Naive thymus-derived CD8-positive, alpha-beta T cell (primary cell): Measurements from ENCODE around the gene IPO5. TPM values are rescaled to one million over a fixed set of nuclear protein-coding genes. Genes with fewer than 3 reads are reported as not detected.
A peak's percentile ranks its signal among the peaks of the same experiment; 100 is the strongest.
"Not testable (repeated sequence)": the region's sequence is repeated elsewhere in the genome, so short reads cannot be mapped to it uniquely, and the experiment has no call there.

Source experiments
- ATAC-seq, 2 donors: fragments of 150-1000 bp; cut with Tn5 transposase in 1 of 2; sonication (Bioruptor Pico), chemical (Tn5 transposase) in 1 of 2; 1 replicate in 1 of 2; 2 replicates in 1 of 2; pipeline ENCODE4 v1.10.0; 2021; ENCODE audit warnings: mild to moderate bottlenecking in 2 of 2, moderate library complexity in 2 of 2
- POLR2A ChIA-PET: fragments of 350-600 bp; sonication (Branson Sonifier 250); formaldehyde crosslinking; loops from one replicate; lab custom pipeline; 2021; ENCODE audit warnings: antibody characterized with exemption; lab: Charles Lee
- DNase-seq, 10 donors: peaks; one replicate each; pipeline versions ENCODE4 v3.0.0 to v3.0.0-alpha.2; 2020 to 2022
- H3K27ac Mint-ChIP-seq, 10 donors: one replicate each; pipeline ENCODE4 v1.8.0; 2020 to 2022; ENCODE audit warnings: mild to moderate bottlenecking in 10 of 10, mixed read lengths in 10 of 10, moderate library complexity in 4 of 10, inconsistent platforms in 1 of 10
- H3K27me3 Mint-ChIP-seq, 5 donors: one replicate each; pipeline ENCODE4 v1.8.0; 2021 to 2022; ENCODE audit warnings: mixed read lengths in 5 of 5
- H3K36me3 Mint-ChIP-seq, 3 donors: one replicate each; pipeline ENCODE4 v1.8.0; 2020 to 2022; ENCODE audit warnings: mixed read lengths in 3 of 3, mild to moderate bottlenecking in 2 of 3, inconsistent platforms in 1 of 3
- H3K4me1 Mint-ChIP-seq, 4 donors: one replicate each; pipeline ENCODE4 v1.8.0; 2021 to 2022; ENCODE audit warnings: mixed read lengths in 4 of 4
- H3K4me3 Mint-ChIP-seq, 10 donors: one replicate each; pipeline ENCODE4 v1.8.0; 2020 to 2022; ENCODE audit warnings: mild to moderate bottlenecking in 10 of 10, mixed read lengths in 10 of 10, moderate library complexity in 6 of 10, inconsistent platforms in 1 of 10
- H3K9me3 Mint-ChIP-seq, 9 donors: one replicate each; pipeline ENCODE4 v1.8.0; 2020 to 2022; ENCODE audit warnings: mixed read lengths in 9 of 9, mild to moderate bottlenecking in 3 of 9, inconsistent platforms in 1 of 9, moderate library complexity in 1 of 9
- polyA plus RNA-seq, 3 donors: library from polyadenylated mRNA; unstranded; fragments of 300-500 nt; fragmentation: Illumina TruSeq; gene quantifications; one replicate each; pipeline ENCODE4 v1.2.3, GENCODE V29; 2021
- total RNA-seq, 8 experiments: library from RNA in 2 of 8; stranded (reverse) in 2 of 8; gene quantifications; one replicate each; pipeline ENCODE4 v1.2.3 and lab custom pipeline; 2021 to 2026

Gene IPO5
- total and polyA plus RNA-seq, 5 experiments from 2014 or later, result 33.1 to 94.1 (median 38.8) TPM

- peaks cover 20 to 64% (median 28%) of the 10 kb centered on the region in 5 donors for H3K27me3 Mint-ChIP-seq
These were observed 18.9 kb upstream of the IPO5 start for GRCh38 chr13:97934590-97934989.

DNA sequence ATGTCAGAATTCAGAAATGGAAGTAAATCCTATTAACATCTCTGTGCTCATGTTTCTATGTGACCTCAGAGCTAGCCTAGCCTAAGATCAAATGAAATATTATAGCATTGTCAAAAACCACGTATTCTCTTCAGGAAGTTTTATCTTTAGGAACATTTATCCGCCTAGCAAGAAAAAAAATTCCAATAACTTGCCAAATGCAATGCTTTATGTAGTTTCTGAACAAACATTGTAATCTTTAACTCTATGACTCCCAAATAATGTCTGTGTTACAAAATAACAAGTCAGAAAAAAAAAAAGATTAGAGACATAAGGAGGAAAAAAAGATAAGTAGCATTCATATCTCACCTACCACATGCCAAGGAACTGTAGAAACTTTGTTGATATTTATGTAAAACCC, 18.4 kb upstream of the IPO5 start:
- Mint-ChIP-seq H3K9me3 (no peaks in the 10 kb centered on the region), H3K4me1 (no peaks in the 10 kb centered on the region), H3K27me3 (peaks cover 23 to 69% (median 31%) of the 10 kb centered on the region in 5 donors), H3K36me3 (no peaks in the 10 kb centered on the region), H3K4me3 (no peak overlapping the region), H3K27ac (no peak overlapping the region)
- no peak for ATAC-seq
- POLR2A ChIA-PET, result no interaction called here
- no peak for DNase-seq

More at GRCh38 chr13:97934590-97934989, 18.9 kb upstream of the IPO5 start:
- ATAC-seq (no peak), DNase-seq (no peak)
- POLR2A ChIA-PET, result no interaction called here
- H3K4me3 Mint-ChIP-seq, result no peak overlapping the region
- no peak overlapping the region for H3K27ac Mint-ChIP-seq
- no peaks in the 10 kb centered on the region for H3K9me3 Mint-ChIP-seq
- no peaks in the 10 kb centered on the region for H3K4me1 Mint-ChIP-seq
- H3K36me3 Mint-ChIP-seq, result no peaks in the 10 kb centered on the region

DNA sequence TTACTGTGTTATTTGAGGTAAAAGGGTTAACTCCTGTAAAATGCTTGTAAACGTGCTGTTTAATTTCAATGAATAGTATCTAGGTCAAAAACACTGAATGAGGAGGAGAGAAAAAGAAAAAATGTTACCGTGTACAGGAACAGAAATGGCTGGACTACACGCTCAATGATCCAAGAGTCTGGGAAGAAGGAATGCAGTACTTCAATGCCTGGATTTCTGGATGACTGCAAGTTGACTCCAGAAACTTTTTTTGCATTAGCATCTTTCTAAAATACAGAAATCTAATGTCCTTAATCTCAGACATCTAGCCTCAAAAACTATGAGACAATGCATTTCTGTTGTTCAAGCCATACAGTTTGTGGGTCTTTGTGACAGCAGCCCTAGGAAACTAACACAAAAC, 17.4 kb upstream of the IPO5 start:
- no peaks in the 10 kb centered on the region for H3K9me3 Mint-ChIP-seq
- H3K27me3 Mint-ChIP-seq, result peaks cover 23 to 71% (median 31%) of the 10 kb centered on the region in 5 donors
- ATAC-seq (no peak), DNase-seq (no peak)
- H3K36me3 Mint-ChIP-seq, result no peaks in the 10 kb centered on the region
- POLR2A ChIA-PET, result no interaction called here
- no peaks in the 10 kb centered on the region for H3K4me1 Mint-ChIP-seq
- no peak overlapping the region for H3K27ac Mint-ChIP-seq
- no peak overlapping the region for H3K4me3 Mint-ChIP-seq

- Mint-ChIP-seq H3K4me3 (no peak overlapping the region), H3K27ac (no peak overlapping the region), H3K27me3 (peaks cover 16 to 50% (median 24%) of the 10 kb centered on the region in 5 donors), H3K9me3 (no peaks in the 10 kb centered on the region), H3K36me3 (no peaks in the 10 kb centered on the region), H3K4me1 (no peaks in the 10 kb centered on the region)
- DNase-seq (no peak), ATAC-seq (no peak)
- POLR2A ChIA-PET, result interaction anchor here (0.6 kb wide), 1 partner anchor 9 kb away, joined by 4 read pairs; no protein-coding TSS in a partner anchor
These were observed 14.6 kb upstream of the IPO5 start for GRCh38 chr13:97938706-97939475.

- no peaks in the 10 kb centered on the region for H3K36me3 Mint-ChIP-seq
- H3K4me1 Mint-ChIP-seq, result no peaks in the 10 kb centered on the region
- no peak for DNase-seq
- H3K27ac Mint-ChIP-seq, result no peak overlapping the region
- no peaks in the 10 kb centered on the region for H3K9me3 Mint-ChIP-seq
- peaks cover 4 to 11% (median 6%) of the 10 kb centered on the region in 5 donors for H3K27me3 Mint-ChIP-seq
- ATAC-seq, result no peak
- POLR2A ChIA-PET, result no interaction called here
- no peak overlapping the region for H3K4me3 Mint-ChIP-seq
These were observed 9.0 kb upstream of the IPO5 start for GRCh38 chr13:97944396-97945029.

GRCh38 chr13:97945342-97945741, 8.1 kb upstream of the IPO5 start:
- Mint-ChIP-seq H3K4me3 (no peak overlapping the region), H3K36me3 (peaks cover 0 to 4% (median 0%) of the 10 kb centered on the region in 3 donors), H3K27ac (no peak overlapping the region), H3K4me1 (no peaks in the 10 kb centered on the region), H3K27me3 (peaks cover 0 to 9% (median 2%) of the 10 kb centered on the region in 5 donors), H3K9me3 (peaks cover 0 to 6% (median 2%) of the 10 kb centered on the region in 9 donors)
- DNase-seq, result no peak
- POLR2A ChIA-PET, result no interaction called here
- no peak for ATAC-seq

DNA sequence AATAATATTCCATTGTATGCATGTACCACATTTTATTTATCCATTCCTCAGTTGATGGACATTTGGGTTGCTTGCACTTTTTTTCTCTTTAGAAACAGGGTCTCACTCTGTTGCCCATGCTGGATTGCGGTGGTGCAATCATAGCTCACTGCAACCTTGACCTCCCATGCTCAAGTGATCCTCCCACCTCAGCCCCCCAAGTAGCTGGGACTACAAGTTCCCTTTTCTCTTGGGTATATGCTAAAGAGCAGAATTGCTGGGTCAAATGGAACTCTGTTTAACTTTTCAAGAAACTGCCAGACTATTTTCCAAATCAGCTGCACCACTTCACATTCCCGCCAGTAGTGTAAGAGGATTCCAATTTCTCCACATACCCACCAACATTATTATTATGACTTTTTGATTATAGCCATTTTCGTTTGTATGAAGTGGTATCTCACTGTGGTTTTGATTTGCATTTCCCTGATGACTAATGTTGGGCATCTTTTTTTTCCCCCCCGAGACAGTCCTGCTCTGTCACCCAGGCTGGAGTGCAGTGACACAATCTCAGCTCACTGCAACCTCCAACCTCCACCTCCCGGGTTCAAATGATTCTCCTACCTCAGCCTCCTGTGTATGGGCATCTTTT, 7.6 kb upstream of the IPO5 start:
- H3K9me3 Mint-ChIP-seq, result peaks cover 0 to 9% (median 3%) of the 10 kb centered on the region in 9 donors
- no peak for ATAC-seq
- no peak for DNase-seq
- peaks cover 0 to 7% (median 4%) of the 10 kb centered on the region in 5 donors for H3K27me3 Mint-ChIP-seq
- POLR2A ChIA-PET, result no interaction called here
- H3K4me1 Mint-ChIP-seq, result no peaks in the 10 kb centered on the region
- no peak overlapping the region for H3K27ac Mint-ChIP-seq
- H3K4me3 Mint-ChIP-seq, result no peak overlapping the region
- peaks cover 0 to 5% (median 0%) of the 10 kb centered on the region in 3 donors for H3K36me3 Mint-ChIP-seq

GRCh38 chr13:97946951-97947588, 6.4 kb upstream of the IPO5 start:
- Mint-ChIP-seq H3K27me3 (peaks cover 0 to 6% (median 4%) of the 10 kb centered on the region in 5 donors), H3K9me3 (peaks cover 0 to 9% (median 3%) of the 10 kb centered on the region in 9 donors), H3K27ac (peak overlapping the region in 1 of 10 donors; percentile 71), H3K36me3 (peaks cover 0 to 5% (median 0%) of the 10 kb centered on the region in 3 donors), H3K4me1 (no peaks in the 10 kb centered on the region), H3K4me3 (no peak overlapping the region)
- ATAC-seq (no peak), DNase-seq (no peak)
- POLR2A ChIA-PET, result interaction anchor here (0.7 kb wide), 1 partner anchor 9 kb away, joined by 4 read pairs; no protein-coding TSS in a partner anchor

- POLR2A ChIA-PET, result interaction anchor here (0.7 kb wide), 1 partner anchor 10 kb away, joined by 4 read pairs; no protein-coding TSS in a partner anchor
- H3K27ac Mint-ChIP-seq, result no peak overlapping the region
- no peaks in the 10 kb centered on the region for H3K4me1 Mint-ChIP-seq
- H3K36me3 Mint-ChIP-seq, result peaks cover 0 to 5% (median 0%) of the 10 kb centered on the region in 3 donors
- ATAC-seq (no peak), DNase-seq (no peak)
- H3K9me3 Mint-ChIP-seq, result peaks cover 0 to 9% (median 3%) of the 10 kb centered on the region in 9 donors
- peaks cover 0 to 6% (median 4%) of the 10 kb centered on the region in 5 donors for H3K27me3 Mint-ChIP-seq
- no peak overlapping the region for H3K4me3 Mint-ChIP-seq
These were observed 5.4 kb upstream of the IPO5 start for GRCh38 chr13:97948041-97948440.

GRCh38 chr13:97949316-97949715, 4.2 kb upstream of the IPO5 start:
- DNase-seq, H3K9me3 Mint-ChIP-seq, ATAC-seq, H3K27ac Mint-ChIP-seq, H3K4me1 Mint-ChIP-seq, H3K4me3 Mint-ChIP-seq, H3K27me3 Mint-ChIP-seq, H3K36me3 Mint-ChIP-seq, POLR2A ChIA-PET: not testable (repeated sequence)

DNA sequence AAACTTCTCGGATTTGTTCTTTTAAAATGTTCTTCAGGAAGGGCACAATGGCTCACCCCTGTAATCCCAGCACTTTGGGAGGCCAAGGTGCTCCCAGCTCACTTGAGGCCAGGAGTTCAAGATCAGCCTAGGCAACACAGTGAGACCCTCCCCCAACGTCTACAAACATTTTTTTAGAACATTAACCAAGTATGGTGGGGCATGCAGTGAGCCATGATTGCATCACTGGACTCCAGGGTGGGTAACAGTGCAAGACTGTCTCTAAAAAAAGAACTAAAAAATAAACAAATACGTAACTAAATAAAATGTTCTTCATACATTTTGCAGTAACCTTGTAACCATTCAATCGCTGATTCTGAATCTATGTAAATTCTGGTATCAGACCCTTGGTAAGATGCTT, 2.1 kb upstream of the IPO5 start:
- H3K4me1 Mint-ChIP-seq, result no peaks in the 10 kb centered on the region
- no peak overlapping the region for H3K4me3 Mint-ChIP-seq
- H3K9me3 Mint-ChIP-seq, result peaks cover 0 to 9% (median 3%) of the 10 kb centered on the region in 9 donors
- no peak overlapping the region for H3K27ac Mint-ChIP-seq
- peaks cover 0 to 5% (median 0%) of the 10 kb centered on the region in 3 donors for H3K36me3 Mint-ChIP-seq
- DNase-seq (no peak), ATAC-seq (no peak)
- peaks cover 0 to 6% (median 4%) of the 10 kb centered on the region in 5 donors for H3K27me3 Mint-ChIP-seq
- POLR2A ChIA-PET, result no interaction called here

DNA sequence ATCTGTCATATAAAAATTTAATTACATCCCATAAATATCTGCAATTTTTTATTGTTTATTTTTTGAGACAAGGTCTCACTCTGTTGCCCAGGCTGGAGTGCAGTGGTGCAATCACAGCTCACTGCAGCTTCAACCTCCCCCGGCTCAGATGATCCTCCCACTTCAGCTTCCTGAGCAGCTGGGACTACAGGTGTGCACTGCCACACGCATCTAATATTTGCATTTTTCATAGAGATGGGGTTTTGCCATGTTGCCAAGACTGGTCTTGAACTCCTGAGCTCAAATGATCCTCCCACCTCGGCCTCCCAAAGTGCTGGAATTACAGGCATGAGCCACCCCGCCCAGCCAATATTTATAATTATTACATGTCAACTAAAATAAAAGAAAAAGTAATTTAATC, 644 bp upstream of the IPO5 start:
- H3K9me3 Mint-ChIP-seq, DNase-seq, H3K36me3 Mint-ChIP-seq, ATAC-seq, POLR2A ChIA-PET, H3K4me3 Mint-ChIP-seq, H3K27ac Mint-ChIP-seq, H3K4me1 Mint-ChIP-seq, H3K27me3 Mint-ChIP-seq: not testable (repeated sequence)
